Mesendoderm (in vitro differentiated cells): ENCODE data around the gene NCOR2.

Experiments used
- DNase-seq: peaks from one replicate; pipeline ENCODE4 v3.0.0; 2013
- H2AK5ac ChIP-seq: 2 replicates; pipeline ENCODE4 v1.6.1; 2013; ENCODE audit warnings: low read length, inconsistent platforms
- H2BK120ac ChIP-seq: 2 replicates; pipeline ENCODE4 v1.6.1; 2013; ENCODE audit warnings: low read depth, mild to moderate bottlenecking, low read length, moderate library complexity, mixed read lengths
- H2BK15ac ChIP-seq: replicated peaks from 2 replicates; pipeline ENCODE4 v1.6.1; 2013; ENCODE audit warnings: low read depth, mild to moderate bottlenecking, moderate library complexity
- H2BK5ac ChIP-seq: 2 replicates; pipeline ENCODE4 v1.6.1; 2013; ENCODE audit warnings: low read length, inconsistent platforms
- H3K18ac ChIP-seq: 2 replicates; pipeline ENCODE4 v1.6.1; 2013; ENCODE audit warnings: mild to moderate bottlenecking, low read length, mixed read lengths
- H3K23ac ChIP-seq: one replicate; pipeline ENCODE4 v1.6.1; 2013; ENCODE audit warnings: low read length
- H3K27ac ChIP-seq: 2 replicates; pipeline ENCODE4 v1.5.1; 2013; ENCODE audit warnings: low read depth, mild to moderate bottlenecking, inconsistent platforms, low read length, moderate library complexity
- H3K27me3 ChIP-seq: 2 replicates; pipeline ENCODE4 v1.6.1; 2013; ENCODE audit warnings: low read length, control low read depth, mild to moderate bottlenecking, inconsistent platforms; ENCODE audit not compliant: insufficient read depth, poor library complexity
- H3K36me3 ChIP-seq: 2 replicates; pipeline ENCODE4 v1.6.1; 2013; ENCODE audit warnings: low read length, inconsistent platforms; ENCODE audit not compliant: control insufficient read depth, insufficient read depth
- H3K4ac ChIP-seq: one replicate; pipeline ENCODE4 v1.6.1; 2013; ENCODE audit warnings: low read depth, mild to moderate bottlenecking, low read length, moderate library complexity
- H3K4me1 ChIP-seq: 2 replicates; pipeline ENCODE4 v1.6.1; 2013; ENCODE audit warnings: low read depth, low read length, inconsistent platforms; ENCODE audit not compliant: control insufficient read depth
- H3K4me2 ChIP-seq: 2 replicates; pipeline ENCODE4 v1.6.1; 2013; ENCODE audit warnings: low read length
- H3K4me3 ChIP-seq: 2 replicates; pipeline ENCODE4 v1.5.1; 2013; ENCODE audit warnings: mild to moderate bottlenecking, low read length
- H3K56ac ChIP-seq: one replicate; pipeline ENCODE4 v1.6.1; 2013; ENCODE audit warnings: low read length
- H3K79me1 ChIP-seq: 2 replicates; pipeline ENCODE4 v1.6.1; 2013; ENCODE audit warnings: low read length, inconsistent platforms
- H3K79me2 ChIP-seq: 2 replicates; pipeline ENCODE4 v1.6.1; 2013; ENCODE audit warnings: mild to moderate bottlenecking, low read length; ENCODE audit not compliant: control insufficient read depth, insufficient read depth
- H3K9ac ChIP-seq: 2 replicates; pipeline ENCODE4 v1.6.1; 2013; ENCODE audit warnings: low read length, inconsistent platforms
- H4K5ac ChIP-seq: one replicate; pipeline ENCODE4 v1.6.1; 2013; ENCODE audit warnings: low read length
- H4K8ac ChIP-seq: one replicate; pipeline ENCODE4 v1.6.1; 2013; ENCODE audit warnings: low read depth, mild to moderate bottlenecking, control low read depth, low read length, moderate library complexity
- WGBS: extraction: QIAGEN DNeasy Blood & Tissue Kit; methylation state at CpG from one replicate; pipeline ENCODE4 v1.1.7; 2013; ENCODE audit warnings: low lambda C conversion rate, missing lambda C conversion rate; ENCODE audit not compliant: insufficient coverage; ENCODE audit errors: extremely low coverage; 5-methylcytosine and 5-hydroxymethylcytosine counted together

NCOR2 gene

GRCh38 chr12:124569375-124570148, 2.1 kb upstream of the NCOR2 start:
- H3K4me2 ChIP-seq = no peak overlapping the region
- no CpG with 5 or more reads among the region's 17 CpGs for WGBS
- H3K9ac ChIP-seq = no peak overlapping the region
- no peaks in the 10 kb centered on the region for H3K27me3 ChIP-seq
- H3K4me3 ChIP-seq = no peak overlapping the region
- peaks cover 20% of the 10 kb centered on the region for H3K79me2 ChIP-seq
- H3K56ac ChIP-seq = peak overlapping the region; percentile 34
- no peak overlapping the region for H2BK5ac ChIP-seq
- peaks cover 4% of the 10 kb centered on the region for H3K4me1 ChIP-seq
- no peaks in the 10 kb centered on the region for H3K79me1 ChIP-seq
- no peak overlapping the region for H2BK15ac ChIP-seq
- H3K36me3 ChIP-seq = no peaks in the 10 kb centered on the region
- no peak overlapping the region for H3K23ac ChIP-seq
- no peak overlapping the region for H4K5ac ChIP-seq
- H4K8ac ChIP-seq = no peak overlapping the region
- H2BK120ac ChIP-seq = peak overlapping the region; percentile 90
- H3K18ac ChIP-seq = peak overlapping the region; percentile 91
- H2AK5ac ChIP-seq = no peak overlapping the region
- H3K4ac ChIP-seq = peak overlapping the region; percentile 76
- DNase-seq = no peak
- H3K27ac ChIP-seq = no peak overlapping the region

- Histone ChIP-seq H3K4ac (peak overlapping the region; percentile 76), H2AK5ac (no peak overlapping the region)
Measured at GRCh38 chr12:124568431-124569374, 1.3 kb upstream of the NCOR2 start.

GRCh38 chr12:124567673-124568373, 411 bp upstream of the NCOR2 start:
- peaks cover 36% of the 10 kb centered on the region for H3K79me2 ChIP-seq
- H3K4me2 ChIP-seq = peak overlapping the region; percentile 94
- no peak overlapping the region for H4K5ac ChIP-seq
- peak overlapping the region; percentile 89 for H2BK5ac ChIP-seq
- DNase-seq = peak; percentile 75
- H3K56ac ChIP-seq = peak overlapping the region; percentile 88
- no peak overlapping the region for H3K4ac ChIP-seq
- H3K9ac ChIP-seq = peak overlapping the region; percentile 84
- H3K23ac ChIP-seq = no peak overlapping the region
- WGBS = no CpG with 5 or more reads among the region's 50 CpGs
- H3K27me3 ChIP-seq = no peaks in the 10 kb centered on the region
- peak overlapping the region; percentile 81 for H3K18ac ChIP-seq
- H3K27ac ChIP-seq = peak overlapping the region; percentile 63
- peak overlapping the region; percentile 37 for H2BK15ac ChIP-seq
- no peaks in the 10 kb centered on the region for H3K36me3 ChIP-seq
- peaks cover 3% of the 10 kb centered on the region for H3K79me1 ChIP-seq
- peak overlapping the region; percentile 46 for H3K4me3 ChIP-seq
- peaks cover 5% of the 10 kb centered on the region for H3K4me1 ChIP-seq
- no peak overlapping the region for H4K8ac ChIP-seq
- H2BK120ac ChIP-seq = peak overlapping the region; percentile 33
- H2AK5ac ChIP-seq = no peak overlapping the region

More at GRCh38 chr12:124568431-124569374, 1.3 kb upstream of the NCOR2 start:
- Histone ChIP-seq H2BK5ac (no peak overlapping the region), H3K4me2 (peak overlapping the region; percentile 29), H4K5ac (no peak overlapping the region), H3K36me3 (no peaks in the 10 kb centered on the region), H3K4me3 (no peak overlapping the region), H2BK120ac (peak overlapping the region; percentile 90), H3K18ac (peak overlapping the region; percentile 91), H3K79me1 (peaks cover 1% of the 10 kb centered on the region), H3K4me1 (peaks cover 5% of the 10 kb centered on the region), H3K79me2 (peaks cover 27% of the 10 kb centered on the region), H3K27me3 (no peaks in the 10 kb centered on the region), H2BK15ac (peak overlapping the region; percentile 61), H3K23ac (no peak overlapping the region), H3K56ac (peak overlapping the region; percentile 76), H3K9ac (peak overlapping the region; percentile 40), H3K27ac (peak overlapping the region; percentile 59), H4K8ac (peak overlapping the region; percentile 31)
- no CpG with 5 or more reads among the region's 28 CpGs for WGBS
- DNase-seq = peak; percentile 95

- H3K18ac ChIP-seq = peak overlapping the region; percentile 91
- no peaks in the 10 kb centered on the region for H3K36me3 ChIP-seq
- H3K79me2 ChIP-seq = peaks cover 50% of the 10 kb centered on the region
- peaks cover 5% of the 10 kb centered on the region for H3K79me1 ChIP-seq
- H2BK120ac ChIP-seq = peak overlapping the region; percentile 69
- no peaks in the 10 kb centered on the region for H3K27me3 ChIP-seq
- no peak overlapping the region for H4K5ac ChIP-seq
- no peak overlapping the region for H4K8ac ChIP-seq
- peak overlapping the region; percentile 85 for H3K4me2 ChIP-seq
- H3K4me1 ChIP-seq = peaks cover 9% of the 10 kb centered on the region
- no peak overlapping the region for H2AK5ac ChIP-seq
- peak overlapping the region; percentile 89 for H3K23ac ChIP-seq
- peak overlapping the region; percentile 95 for H3K27ac ChIP-seq
- H3K4ac ChIP-seq = peak overlapping the region; percentile 92
- peak overlapping the region; percentile 23 for H2BK15ac ChIP-seq
- H3K4me3 ChIP-seq = peak overlapping the region; percentile 90
- peak overlapping the region; percentile 87 for H2BK5ac ChIP-seq
- peak overlapping the region; percentile 94 for H3K9ac ChIP-seq
- DNase-seq = peak; percentile 94
- H3K56ac ChIP-seq = peak overlapping the region; percentile 98
- WGBS = no CpG with 5 or more reads among the region's 56 CpGs
Measured at GRCh38 chr12:124566161-124566996, 1.0 kb downstream of the NCOR2 start.
